AG04450 (cell line): Measurements from ENCODE around the gene COTL1. TPM values are rescaled to one million over a fixed set of nuclear protein-coding genes. Genes with fewer than 3 reads are reported as not detected.
"Not testable (repeated sequence)": the region's sequence is repeated elsewhere in the genome, so short reads cannot be mapped to it uniquely, and the experiment has no call there.

Source experiments
- CTCF ChIA-PET: fragments of 300-600, 350-600 bp; formaldehyde crosslinking; extraction: SDS; loops from one replicate; lab custom pipeline; 2022; ENCODE audit warnings: antibody characterized with exemption, inconsistent platforms; lab: Charles Lee
- POLR2A ChIA-PET: fragments of 350-600 bp; formaldehyde crosslinking; extraction: SDS; loops from one replicate; lab custom pipeline; 2021; ENCODE audit warnings: antibody characterized with exemption, inconsistent platforms; lab: Yijun Ruan, JAX
- DNase-seq: peaks from one replicate; pipeline ENCODE4 v3.0.0-alpha.2; 2011; ENCODE audit warnings: low read depth, low spot score
- H3K27ac ChIP-seq: one replicate; pipeline ENCODE4 v1.5.1; 2012; ENCODE audit warnings: low read depth, low read length, control low read depth
- H3K27me3 ChIP-seq: one replicate; pipeline ENCODE4 v1.6.0; 2012; ENCODE audit warnings: low read length; ENCODE audit not compliant: control insufficient read depth, insufficient read depth
- H3K4me3 ChIP-seq: 2 replicates; pipeline ENCODE4 v1.5.1; 2011; ENCODE audit warnings: mild to moderate bottlenecking, low read depth, low read length, control low read depth
- H3K9me3 ChIP-seq: 2 replicates; pipeline ENCODE4 v1.5.1; 2012; ENCODE audit warnings: low read length; ENCODE audit not compliant: control insufficient read depth, insufficient read depth
- polyA plus RNA-seq: library from polyadenylated mRNA; depleted of rRNA; stranded (reverse); fragments of >200 nt; gene quantifications from 2 replicates; pipeline ENCODE4 v1.2.3, GENCODE V29; 2011
- TF ChIP-seq, protein P1 (sequence below): IDR thresholded peaks from 2 replicates; pipeline ENCODE4 v1.5.1; 2011; ENCODE audit warnings: low read depth, low read length, control low read depth, inconsistent platforms

The COTL1 gene
- polyA plus RNA-seq, 1 experiment: 153 TPM

DNA sequence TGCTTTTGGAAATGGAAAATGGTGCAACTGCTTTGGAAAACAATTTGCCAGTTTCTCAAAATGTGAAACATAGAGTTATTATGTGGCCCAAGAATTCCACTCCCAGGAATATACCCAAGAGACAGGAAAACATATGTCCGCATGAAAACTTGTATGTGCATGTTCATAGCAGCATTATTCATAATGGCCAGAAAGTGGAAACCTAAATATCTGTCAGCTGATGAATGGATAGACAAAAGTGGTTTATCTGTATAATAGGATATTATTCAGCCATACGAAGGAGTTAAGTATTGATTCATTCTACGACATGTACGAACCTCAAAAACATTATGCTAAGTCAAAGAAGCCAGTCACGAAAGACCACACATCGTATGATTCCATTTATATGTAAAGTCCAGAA is 7.7 kb upstream of the COTL1 start:
- CTCF ChIA-PET: interaction anchor here (1.5 kb wide), 1 partner anchor 114 kb away, joined by 7 read pairs; no protein-coding TSS in a partner anchor
- no peak for DNase-seq
- Histone ChIP-seq H3K9me3 (no peaks in the 10 kb centered on the region), H3K4me3 (no peak overlapping the region), H3K27ac (no peak overlapping the region), H3K27me3 (no peaks in the 10 kb centered on the region)
- TF ChIP-seq, protein P1, sequence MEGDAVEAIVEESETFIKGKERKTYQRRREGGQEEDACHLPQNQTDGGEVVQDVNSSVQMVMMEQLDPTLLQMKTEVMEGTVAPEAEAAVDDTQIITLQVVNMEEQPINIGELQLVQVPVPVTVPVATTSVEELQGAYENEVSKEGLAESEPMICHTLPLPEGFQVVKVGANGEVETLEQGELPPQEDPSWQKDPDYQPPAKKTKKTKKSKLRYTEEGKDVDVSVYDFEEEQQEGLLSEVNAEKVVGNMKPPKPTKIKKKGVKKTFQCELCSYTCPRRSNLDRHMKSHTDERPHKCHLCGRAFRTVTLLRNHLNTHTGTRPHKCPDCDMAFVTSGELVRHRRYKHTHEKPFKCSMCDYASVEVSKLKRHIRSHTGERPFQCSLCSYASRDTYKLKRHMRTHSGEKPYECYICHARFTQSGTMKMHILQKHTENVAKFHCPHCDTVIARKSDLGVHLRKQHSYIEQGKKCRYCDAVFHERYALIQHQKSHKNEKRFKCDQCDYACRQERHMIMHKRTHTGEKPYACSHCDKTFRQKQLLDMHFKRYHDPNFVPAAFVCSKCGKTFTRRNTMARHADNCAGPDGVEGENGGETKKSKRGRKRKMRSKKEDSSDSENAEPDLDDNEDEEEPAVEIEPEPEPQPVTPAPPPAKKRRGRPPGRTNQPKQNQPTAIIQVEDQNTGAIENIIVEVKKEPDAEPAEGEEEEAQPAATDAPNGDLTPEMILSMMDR: no peak
- POLR2A ChIA-PET: no interaction called here

DNA sequence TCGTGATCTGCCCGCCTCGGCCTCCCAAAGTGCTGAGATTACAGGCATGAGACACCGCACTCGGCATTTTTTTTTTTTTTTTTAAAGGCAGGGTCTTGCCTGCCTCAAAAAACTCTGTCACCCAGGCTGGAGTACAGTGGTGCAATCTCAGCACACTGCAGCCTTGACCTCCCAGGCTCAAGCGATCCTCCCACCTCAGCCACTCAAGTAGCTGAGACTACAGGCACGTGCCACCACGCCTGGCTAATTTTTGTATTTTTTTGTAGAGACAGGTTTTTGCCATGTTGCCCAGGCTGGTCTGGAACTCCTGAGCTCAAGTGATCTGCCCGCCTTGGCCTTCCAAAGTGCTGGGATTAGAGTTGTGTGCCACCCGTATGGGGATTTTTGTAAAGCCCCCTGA is 3.0 kb upstream of the COTL1 start:
- H3K9me3 ChIP-seq, H3K27me3 ChIP-seq, H3K4me3 ChIP-seq, DNase-seq, H3K27ac ChIP-seq: not testable (repeated sequence)
- ChIA-PET POLR2A (interaction anchor here (0.7 kb wide), 1 partner anchor 107 kb away, joined by 8 read pairs; no protein-coding TSS in a partner anchor), CTCF (interaction anchor here (0.6 to 3.6 kb wide), 5 partner anchors 38 to 118 kb away, joined by 3 to 124 read pairs (median 31); partner anchors contain the start of gene MEAK7)

DNA sequence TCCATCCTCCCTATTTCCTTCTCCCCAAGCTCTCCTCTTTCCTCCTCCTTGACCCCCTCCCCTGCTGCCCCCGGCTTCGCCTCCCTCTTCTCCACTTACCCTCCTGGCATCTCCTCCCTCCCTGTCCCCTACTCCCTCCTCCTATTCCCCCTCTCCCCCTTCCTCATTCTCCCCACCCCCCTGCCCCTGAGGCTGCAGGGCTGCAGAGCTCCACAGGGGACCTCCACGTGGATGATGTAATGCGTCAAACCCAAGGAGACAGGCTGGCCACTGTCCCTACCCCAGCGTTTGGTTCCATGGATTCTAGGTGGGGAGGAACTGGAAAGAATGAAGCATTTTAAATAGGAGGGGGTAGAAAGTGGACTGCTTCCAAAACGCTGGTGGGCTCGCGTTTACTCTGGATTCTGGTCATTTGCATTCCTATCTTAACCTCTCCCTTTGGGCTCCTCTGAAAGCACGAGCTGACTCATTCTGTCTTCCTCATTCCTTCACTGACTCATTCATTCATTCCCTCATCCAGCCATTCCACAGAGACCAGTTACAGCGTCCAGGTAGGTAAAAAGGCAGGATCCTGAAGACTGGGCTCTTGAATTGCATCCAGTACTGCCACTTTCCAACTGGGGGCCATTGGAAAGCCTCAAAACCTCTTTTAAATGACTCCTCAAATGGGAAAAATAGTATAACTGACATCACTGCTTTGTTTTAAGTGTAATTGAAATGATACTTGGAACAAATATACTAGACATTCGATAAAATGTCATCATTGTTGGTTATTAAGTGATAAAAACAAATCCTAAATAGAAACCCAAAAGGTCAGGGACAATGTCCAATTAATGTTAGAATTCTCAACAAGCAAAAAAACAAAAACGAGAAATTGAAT is 943 bp upstream of the COTL1 start:
- peak; percentile 90 for DNase-seq
- TF ChIP-seq, protein P1: peak; percentile 22; the same call in 1 of the 2 replicates
- H3K9me3 ChIP-seq: no peaks in the 10 kb centered on the region; the same call in 1 of the 2 replicates
- ChIA-PET POLR2A (interaction anchor here (0.6 to 1.8 kb wide), 11 partner anchors 15 to 708 kb away, joined by 3 to 13 read pairs (median 5); partner anchors contain the start of gene MEAK7), CTCF (interaction anchor here (0.6 to 1.9 kb wide), 3 partner anchors 27 to 108 kb away, joined by 3 to 17 read pairs (median 8); no protein-coding TSS in a partner anchor)
- no peaks in the 10 kb centered on the region for H3K27me3 ChIP-seq
- H3K27ac ChIP-seq: peak overlapping the region; percentile 96
- H3K4me3 ChIP-seq: peak overlapping the region; percentile 49

DNA sequence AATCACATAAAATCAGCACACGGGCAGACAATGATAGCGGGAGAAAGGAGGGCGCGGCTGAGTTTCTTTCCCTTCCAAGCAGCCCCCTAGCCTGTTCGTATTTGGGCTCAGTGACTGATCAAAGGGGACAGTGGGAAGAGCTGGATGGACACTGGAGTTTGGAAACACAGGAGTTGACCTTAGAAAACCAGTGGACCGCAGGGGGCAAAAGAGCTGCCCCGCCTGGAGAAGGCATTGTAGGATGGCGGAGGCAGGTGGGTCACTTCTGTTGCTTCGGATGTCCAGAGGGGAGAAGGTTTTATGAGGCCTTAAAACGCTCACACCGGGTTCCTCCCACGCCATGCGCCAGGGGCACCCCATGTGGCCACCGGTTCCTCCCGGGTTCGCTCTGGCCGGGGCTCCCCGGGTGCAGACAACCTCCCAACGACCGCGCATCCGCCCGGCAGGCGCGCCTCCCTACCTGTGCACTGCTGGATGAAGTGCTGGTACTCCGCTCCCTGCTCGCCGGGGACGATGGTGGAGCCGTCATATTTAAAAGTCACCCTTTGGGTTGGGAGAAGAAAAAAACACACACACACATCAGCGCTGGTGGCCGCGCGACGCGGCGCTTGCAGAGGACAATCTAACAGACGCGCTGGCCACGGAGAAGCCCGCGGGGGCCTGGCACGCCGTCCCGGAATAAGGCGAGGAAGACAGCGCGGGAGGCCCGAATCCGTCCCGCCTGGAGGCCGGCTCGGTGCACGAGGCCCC is 662 bp downstream of the COTL1 start:
- POLR2A ChIA-PET: interaction anchor here (1.0 to 1.8 kb wide), 4 partner anchors 17 to 85 kb away, joined by 3 to 11 read pairs (median 6); no protein-coding TSS in a partner anchor
- CTCF ChIA-PET: interaction anchor here (1.7 kb wide), 1 partner anchor 106 kb away, joined by 4 read pairs; no protein-coding TSS in a partner anchor
- Histone ChIP-seq H3K9me3 (no peaks in the 10 kb centered on the region; the same call in 1 of the 2 replicates), H3K27ac (no peak overlapping the region), H3K27me3 (no peaks in the 10 kb centered on the region), H3K4me3 (peak overlapping the region; percentile 87)
- TF ChIP-seq, protein P1: no peak
- no peak for DNase-seq

DNA sequence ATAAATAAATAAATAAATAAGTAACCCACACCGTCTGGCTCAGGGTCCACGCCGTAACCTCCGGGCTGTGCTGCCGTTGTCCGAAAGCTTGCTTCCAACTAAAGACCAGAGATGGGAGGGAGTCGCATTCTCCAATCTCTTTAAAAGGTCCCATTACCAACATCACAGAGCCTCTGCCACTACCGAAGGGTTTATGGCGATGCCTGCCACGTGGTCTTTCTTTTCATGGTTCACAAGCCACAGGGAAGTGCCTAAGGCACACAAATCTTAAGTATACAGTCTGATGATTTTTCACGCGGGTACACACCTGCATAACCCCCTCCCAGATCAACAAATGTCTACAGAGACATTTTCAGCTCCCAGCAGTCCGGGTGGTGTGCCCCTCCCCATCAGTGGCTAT is 1.4 kb downstream of the COTL1 start:
- no peak overlapping the region for H3K27ac ChIP-seq
- POLR2A ChIA-PET: interaction anchor here (0.6 to 1.8 kb wide), 4 partner anchors 14 to 34 kb away, joined by 3 to 11 read pairs (median 4); no protein-coding TSS in a partner anchor
- no peak for DNase-seq

More for the DNA sequence above, 1.4 kb downstream of the COTL1 start:
- CTCF ChIA-PET: interaction anchor here (1.7 kb wide), 1 partner anchor 106 kb away, joined by 4 read pairs; no protein-coding TSS in a partner anchor
- TF ChIP-seq, protein P1: no peak
- H3K27me3 ChIP-seq: no peaks in the 10 kb centered on the region
- H3K9me3 ChIP-seq: no peaks in the 10 kb centered on the region; the same call in 1 of the 2 replicates
- H3K4me3 ChIP-seq: peak overlapping the region; percentile 87
